NCI-H524 (cell line): ENCODE measurements around the gene C2orf80.
"Not testable (repeated sequence)": the region's sequence is repeated elsewhere in the genome, so short reads cannot be mapped to it uniquely, and the experiment has no call there.

Experiments
- DNase-seq, 2 experiments: peaks; one replicate each; lab custom pipeline; 2025; lab: John Stamatoyannopoulos, UW

C2orf80 gene

GRCh38 chr2:208189810-208190503, at the start of gene C2orf80:
TSS of gene C2orf80 (minus strand) at chr2:208190030. CDS start at chr2:208186986, 3,044 bp downstream.
- no peak for DNase-seq

- no peak for DNase-seq
Measured at GRCh38 chr2:208235860-208236259, 46.0 kb upstream of the C2orf80 start.

- no peak for DNase-seq
Measured at GRCh38 chr2:208234786-208235185, 45.0 kb upstream of the C2orf80 start.

- no peak for DNase-seq
Measured at GRCh38 chr2:208228476-208228875, 38.6 kb upstream of the C2orf80 start.

DNA sequence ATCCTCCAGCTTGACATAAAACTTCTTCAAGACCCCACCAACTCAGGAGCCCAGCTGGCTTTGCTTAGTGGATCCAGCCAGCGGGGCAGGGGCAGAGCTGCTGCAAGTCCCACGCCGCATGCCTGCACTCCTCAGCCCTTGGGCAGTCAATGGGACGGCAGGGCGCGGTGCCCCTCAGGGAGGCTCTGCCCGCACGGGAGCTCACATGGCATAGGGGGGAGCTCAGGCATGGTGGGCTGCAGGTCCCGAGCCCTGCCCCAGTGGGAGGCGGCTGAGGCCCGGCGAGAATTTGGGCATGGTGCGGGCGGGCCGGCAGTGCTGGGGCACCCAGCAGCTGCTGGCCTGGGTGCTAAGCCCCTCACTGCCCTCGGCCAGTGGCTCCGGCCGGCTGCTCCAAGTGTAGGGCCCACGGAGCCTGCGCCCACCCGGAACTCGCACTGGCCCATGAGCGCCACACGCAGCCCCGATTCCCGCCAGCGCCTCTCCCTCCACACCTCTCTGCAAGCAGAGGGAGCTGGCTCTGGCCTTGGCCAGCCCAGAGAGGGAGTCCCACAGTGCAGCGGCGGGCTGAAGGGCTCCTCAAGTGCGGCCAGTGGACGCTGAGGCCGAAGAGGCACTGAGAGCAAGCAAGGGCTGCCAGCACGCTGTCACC, 37.9 kb upstream of the C2orf80 start:
- no peak for DNase-seq

- no peak for DNase-seq
Measured at GRCh38 chr2:208224802-208225201, 35.0 kb upstream of the C2orf80 start.

GRCh38 chr2:208222351-208222750, 32.5 kb upstream of the C2orf80 start:
- no peak for DNase-seq

DNA sequence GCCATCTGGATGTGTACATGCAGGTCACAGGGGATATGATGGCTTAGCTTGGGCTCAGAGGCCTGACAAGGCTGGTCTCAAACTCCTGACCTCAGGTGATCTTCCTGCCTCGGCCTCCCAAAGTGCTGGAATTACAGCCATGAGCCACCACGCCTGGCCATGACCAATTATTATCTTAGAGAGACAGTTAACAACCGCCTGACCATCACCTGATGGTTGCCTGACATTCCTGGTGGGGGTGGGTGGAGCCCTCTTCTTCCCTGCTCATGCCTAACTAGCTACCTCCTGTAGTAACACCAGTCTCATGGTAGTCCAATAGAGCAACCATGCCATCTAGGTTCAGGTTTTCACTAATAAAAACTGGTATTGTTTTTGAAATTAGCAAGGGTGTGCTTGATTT, 32.0 kb upstream of the C2orf80 start:
- DNase-seq, result not testable (repeated sequence)

- peak in 1 of 2 experiments; percentile 66 for DNase-seq
Measured at GRCh38 chr2:208210688-208211451, 21.0 kb upstream of the C2orf80 start.

DNA sequence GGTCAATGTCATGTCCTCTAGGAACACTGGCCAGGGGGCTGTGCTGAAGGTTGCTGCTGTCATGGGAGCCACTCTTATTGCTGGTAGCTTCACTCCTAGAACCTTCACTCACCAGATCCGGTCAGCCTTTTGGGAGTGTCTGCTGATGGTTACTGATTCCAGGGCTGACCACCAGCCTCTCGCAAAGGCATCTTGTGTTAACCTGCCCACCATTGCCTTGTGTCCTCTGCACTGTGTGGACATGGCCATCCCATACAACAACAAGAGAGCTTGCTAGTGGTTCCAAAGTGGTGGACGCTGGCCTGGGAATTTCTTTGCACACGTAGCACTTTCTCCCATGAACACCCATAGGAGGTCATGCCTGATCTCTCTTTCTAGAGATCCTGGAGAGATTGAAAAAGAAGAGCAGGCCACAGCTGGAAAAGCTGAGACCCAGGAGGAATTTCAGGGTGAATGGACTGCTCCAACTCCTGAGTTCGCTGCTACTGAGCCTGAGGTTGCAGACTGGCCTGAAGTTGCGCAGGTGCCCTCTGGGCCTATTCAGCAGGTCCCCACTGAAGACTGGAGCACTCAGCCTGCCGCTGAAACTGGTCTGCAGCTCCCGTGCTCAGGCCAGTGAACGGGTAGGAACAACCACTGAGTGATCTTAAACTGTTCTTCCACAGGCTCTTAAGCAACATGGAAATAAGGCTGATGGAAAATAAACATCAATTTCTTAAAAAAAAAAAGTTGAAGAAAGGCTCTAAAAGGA, 18.7 kb upstream of the C2orf80 start:
- DNase-seq, result no peak

DNA sequence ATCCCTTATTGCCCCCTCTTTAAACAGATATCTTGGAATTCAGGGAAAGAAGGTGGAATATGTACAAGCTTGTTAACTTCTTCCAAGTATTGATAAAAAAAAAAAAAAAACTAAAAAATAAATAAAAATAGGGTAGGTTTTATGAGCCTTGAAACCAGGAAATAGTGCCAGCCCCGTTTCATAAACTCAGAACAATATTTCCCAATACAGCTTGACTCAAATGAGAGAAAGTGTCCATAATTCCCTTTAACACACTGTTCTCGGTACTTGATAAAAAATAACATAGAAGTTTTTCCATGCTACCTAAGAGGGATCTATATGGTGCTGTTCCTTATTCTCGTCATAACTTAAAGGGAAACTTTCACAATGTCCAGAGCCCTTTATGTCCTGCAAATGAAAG, 17.9 kb upstream of the C2orf80 start:
- no peak for DNase-seq

- DNase-seq, result no peak
Measured at GRCh38 chr2:208204166-208204565, 14.3 kb upstream of the C2orf80 start.

DNA sequence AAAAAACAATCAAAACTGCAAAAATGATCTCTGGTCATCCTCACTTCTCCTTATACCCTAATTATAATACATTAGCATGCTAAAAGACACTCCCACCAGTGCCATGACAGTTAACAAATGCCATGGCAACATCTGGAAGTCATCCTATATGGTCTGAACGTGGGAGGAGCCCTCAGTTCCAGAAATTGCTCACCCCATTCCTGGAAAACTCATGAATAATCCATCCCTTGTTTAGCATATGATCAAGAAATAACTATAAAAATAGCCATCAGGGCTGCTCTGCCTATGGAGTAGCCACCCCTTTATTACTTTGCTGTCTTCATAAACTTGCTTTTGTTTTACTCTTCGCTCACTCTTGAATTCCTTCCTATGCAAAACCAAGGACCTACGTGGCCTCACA, 5.7 kb upstream of the C2orf80 start:
- no peak for DNase-seq

DNA sequence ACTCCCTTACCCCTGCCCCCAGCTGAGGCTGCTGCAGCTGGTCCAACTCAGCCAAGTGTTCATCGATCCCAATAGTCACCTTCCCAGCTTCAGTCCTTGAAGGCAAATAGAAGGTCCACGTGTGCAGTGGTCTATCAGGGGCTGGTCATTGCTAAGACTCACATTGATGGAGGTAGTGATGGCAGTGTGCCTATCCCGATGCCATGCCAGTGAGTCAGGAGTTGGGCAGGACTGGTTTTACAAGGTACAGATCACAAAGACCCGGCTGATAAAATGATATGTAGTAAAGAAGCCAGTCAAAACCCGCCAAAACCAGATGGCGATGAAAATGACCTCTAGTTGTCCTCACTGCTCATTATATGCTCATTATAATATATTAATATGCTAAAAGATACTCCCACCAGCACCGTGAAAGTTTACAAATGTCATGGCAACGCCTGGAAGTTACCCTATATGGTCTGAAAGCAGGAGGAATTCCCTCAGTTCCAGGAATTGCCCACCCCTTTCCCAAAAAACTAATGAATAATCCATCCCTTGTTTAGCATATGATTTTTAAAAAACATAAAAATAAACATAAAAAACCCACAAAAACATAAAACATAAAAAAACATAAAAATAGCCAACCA, 2.9 kb upstream of the C2orf80 start:
- no peak for DNase-seq

DNA sequence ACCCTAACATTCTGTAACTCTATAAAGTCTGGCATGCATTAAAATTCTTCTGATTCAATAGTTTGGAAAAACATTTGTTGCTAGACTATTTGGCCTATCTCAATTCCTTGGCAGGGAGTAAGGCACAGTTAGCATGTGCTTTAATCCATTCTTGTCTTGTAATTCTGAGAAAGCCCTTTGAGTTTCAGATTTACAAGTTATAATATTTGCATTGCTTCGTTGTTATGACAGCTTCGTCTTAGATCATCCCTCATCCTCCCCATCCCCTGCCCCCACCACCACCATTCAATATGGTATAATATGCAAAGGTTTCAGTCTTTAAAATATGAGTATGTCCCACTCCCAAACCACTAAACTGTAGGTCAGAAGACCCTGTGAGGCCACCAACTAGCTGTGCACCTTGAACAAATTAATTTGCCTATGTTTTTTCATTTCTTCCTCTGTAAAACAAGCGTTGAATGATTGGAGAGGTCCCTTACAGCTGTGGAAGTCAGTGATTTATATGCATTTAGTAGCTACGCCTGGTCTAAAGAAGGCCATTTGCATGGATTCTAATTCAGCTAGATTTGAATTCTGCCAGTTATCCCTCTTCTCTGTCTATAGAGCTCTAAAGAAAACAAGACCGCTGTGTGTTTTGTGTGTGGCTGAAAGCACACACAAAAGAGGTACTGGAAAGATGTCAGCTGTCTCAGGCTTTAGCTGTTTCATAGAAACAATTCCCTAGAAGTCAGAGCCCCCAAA, 591 bp downstream of the C2orf80 start:
- no peak for DNase-seq

DNA sequence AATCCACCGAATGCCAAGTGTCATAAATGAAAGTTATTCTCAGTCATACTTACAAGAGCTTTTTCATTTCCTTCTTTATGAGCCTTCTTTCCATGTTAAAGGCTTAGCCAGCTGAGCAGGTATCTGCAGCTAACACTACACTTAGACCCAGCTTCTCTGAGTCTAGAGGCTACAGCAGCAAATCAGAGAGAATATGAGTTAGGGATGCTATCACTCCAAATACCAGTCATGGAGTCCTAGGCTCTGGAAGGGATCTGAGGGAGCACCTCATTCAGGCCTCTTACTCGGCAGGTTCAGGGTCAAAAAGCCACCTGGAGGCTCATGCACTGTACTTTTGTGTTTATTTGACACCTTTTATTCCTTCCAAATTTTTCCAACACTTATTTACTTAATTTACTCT, 2.9 kb downstream of the C2orf80 start:
- no peak for DNase-seq

- DNase-seq, result no peak
Measured at GRCh38 chr2:208186465-208186864, 3.4 kb downstream of the C2orf80 start.

- DNase-seq, result peak in 1 of 2 experiments; percentile 20
Measured at GRCh38 chr2:208183972-208184705, 5.7 kb downstream of the C2orf80 start.

DNA sequence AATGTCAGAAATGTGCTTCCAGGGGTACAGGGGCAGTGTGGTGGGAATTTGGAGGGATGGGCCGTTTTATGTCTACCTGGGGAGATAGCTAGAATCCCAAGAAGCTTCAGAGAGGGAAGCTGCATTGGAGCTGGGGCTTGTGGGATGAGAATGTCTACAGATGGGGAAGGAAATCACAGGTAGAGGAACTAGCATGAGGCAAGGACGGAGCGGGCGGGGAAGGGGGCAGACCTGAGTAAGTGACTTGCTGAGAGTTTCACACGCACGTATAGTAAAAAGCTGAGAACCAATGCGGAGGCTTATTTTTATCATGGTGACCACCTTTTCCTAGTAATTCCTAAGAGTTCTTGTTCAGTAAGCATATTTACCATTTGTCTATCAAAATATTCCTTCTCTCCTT, 6.3 kb downstream of the C2orf80 start:
- DNase-seq, result no peak

DNA sequence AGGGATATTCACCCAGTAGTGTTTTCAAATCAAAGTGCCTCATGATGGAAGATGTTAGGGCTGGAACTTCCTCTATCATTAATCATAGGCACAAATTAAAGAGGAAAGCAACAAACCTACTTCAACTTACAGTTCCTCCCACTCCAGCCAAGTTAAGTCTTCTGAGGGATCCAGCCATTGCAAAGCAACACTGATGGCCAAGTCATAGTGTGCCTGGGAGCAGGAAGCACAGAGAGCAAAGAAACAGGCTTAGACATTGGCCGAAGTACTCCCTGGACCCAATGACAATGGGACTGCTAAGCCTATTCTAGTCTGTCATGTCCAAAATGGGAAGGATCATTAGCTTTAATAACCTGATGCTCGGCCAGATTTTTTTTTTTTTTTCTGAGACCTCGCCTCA, 7.0 kb downstream of the C2orf80 start:
- no peak for DNase-seq
